GM10266 (cell line): ENCODE measurements around the gene CDC42.

ENCODE experiments used
- DNase-seq: peaks from one replicate; pipeline ENCODE4 v3.0.0; 2012; ENCODE audit errors: extremely low spot score
- CTCF ChIP-seq: IDR thresholded peaks from 2 replicates; pipeline ENCODE4 v1.5.1; 2012; ENCODE audit warnings: mild to moderate bottlenecking, low read depth; ENCODE audit not compliant: control insufficient read depth, insufficient read depth; ENCODE audit errors: missing control alignments

Gene CDC42

GRCh38 chr1:22132517-22133235 is 80.2 kb downstream of the CDC42 start:
- no peak for DNase-seq
- TF ChIP-seq CTCF, result no peak

GRCh38 chr1:22133247-22133930 is 80.9 kb downstream of the CDC42 start:
- TF ChIP-seq CTCF, result no peak
- DNase-seq, result no peak

GRCh38 chr1:22133931-22134324 is 81.4 kb downstream of the CDC42 start:
- no peak for DNase-seq
- no peak for TF ChIP-seq CTCF

- no peak for DNase-seq
- no peak for TF ChIP-seq CTCF
These were observed 84.7 kb downstream of the CDC42 start for GRCh38 chr1:22137004-22137720.

GRCh38 chr1:22139066-22139594 is 86.6 kb downstream of the CDC42 start:
- TF ChIP-seq CTCF, result no peak
- DNase-seq, result no peak

GRCh38 chr1:22139817-22140216 is 87.3 kb downstream of the CDC42 start:
- no peak for DNase-seq
- no peak for TF ChIP-seq CTCF
